HG03342 (cell line): ENCODE results near the gene PDE1C.

Experiments used
- ATAC-seq: cut with Tn5 transposase; IDR thresholded peaks from one replicate; pipeline ENCODE4 v1.9.1; 2021; ENCODE audit warnings: mild to moderate bottlenecking, moderate library complexity; ENCODE audit not compliant: unreplicated experiment

The PDE1C gene

GRCh38 chr7:31950091-31950755, 120.0 kb downstream of the PDE1C start:
- no peak for ATAC-seq

- ATAC-seq, result no peak
These were observed 122.2 kb downstream of the PDE1C start for GRCh38 chr7:31948029-31948428.

DNA sequence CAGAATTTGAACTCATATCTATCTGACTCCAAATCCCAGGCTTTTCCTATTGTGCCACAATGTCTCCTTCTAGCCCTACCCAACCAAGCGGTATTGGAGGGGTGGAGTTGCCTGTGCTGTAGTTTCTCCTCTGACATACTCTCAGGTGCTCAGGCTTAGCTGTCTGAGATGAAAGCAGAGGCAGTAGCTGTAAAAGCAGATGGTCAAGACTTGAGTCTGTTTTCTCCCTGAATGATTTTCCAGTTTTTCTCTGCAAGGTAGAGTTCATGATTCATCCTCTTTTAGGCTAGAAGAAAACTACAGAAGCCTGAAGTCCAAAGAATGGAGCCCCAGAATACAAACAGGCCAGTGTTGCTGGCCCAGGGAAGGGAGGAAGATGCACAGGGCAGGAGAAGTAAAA, 130.0 kb downstream of the PDE1C start:
- no peak for ATAC-seq

DNA sequence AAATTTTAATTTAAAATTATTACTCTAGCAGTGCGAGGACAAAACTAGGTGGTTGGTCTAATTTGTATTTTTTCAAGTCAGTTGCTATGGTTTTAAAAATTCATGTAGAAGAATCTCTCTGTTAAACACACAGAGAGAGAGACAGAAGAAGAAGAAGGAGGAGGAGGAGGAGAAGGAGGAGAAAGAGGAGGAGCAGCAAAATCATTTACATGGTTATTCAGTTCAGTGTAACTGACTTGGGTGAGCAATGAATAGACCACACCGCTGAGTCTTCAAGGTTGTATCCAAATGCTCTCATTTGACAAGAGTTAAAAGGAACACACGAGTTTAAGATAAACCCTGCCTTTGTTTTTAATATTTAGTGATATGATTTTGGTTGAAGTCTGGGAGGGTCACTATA, 131.1 kb downstream of the PDE1C start:
- ATAC-seq, result no peak

GRCh38 chr7:31938650-31939049, 131.6 kb downstream of the PDE1C start:
- ATAC-seq, result no peak

- no peak for ATAC-seq
These were observed 132.2 kb downstream of the PDE1C start for GRCh38 chr7:31937982-31938381.

DNA sequence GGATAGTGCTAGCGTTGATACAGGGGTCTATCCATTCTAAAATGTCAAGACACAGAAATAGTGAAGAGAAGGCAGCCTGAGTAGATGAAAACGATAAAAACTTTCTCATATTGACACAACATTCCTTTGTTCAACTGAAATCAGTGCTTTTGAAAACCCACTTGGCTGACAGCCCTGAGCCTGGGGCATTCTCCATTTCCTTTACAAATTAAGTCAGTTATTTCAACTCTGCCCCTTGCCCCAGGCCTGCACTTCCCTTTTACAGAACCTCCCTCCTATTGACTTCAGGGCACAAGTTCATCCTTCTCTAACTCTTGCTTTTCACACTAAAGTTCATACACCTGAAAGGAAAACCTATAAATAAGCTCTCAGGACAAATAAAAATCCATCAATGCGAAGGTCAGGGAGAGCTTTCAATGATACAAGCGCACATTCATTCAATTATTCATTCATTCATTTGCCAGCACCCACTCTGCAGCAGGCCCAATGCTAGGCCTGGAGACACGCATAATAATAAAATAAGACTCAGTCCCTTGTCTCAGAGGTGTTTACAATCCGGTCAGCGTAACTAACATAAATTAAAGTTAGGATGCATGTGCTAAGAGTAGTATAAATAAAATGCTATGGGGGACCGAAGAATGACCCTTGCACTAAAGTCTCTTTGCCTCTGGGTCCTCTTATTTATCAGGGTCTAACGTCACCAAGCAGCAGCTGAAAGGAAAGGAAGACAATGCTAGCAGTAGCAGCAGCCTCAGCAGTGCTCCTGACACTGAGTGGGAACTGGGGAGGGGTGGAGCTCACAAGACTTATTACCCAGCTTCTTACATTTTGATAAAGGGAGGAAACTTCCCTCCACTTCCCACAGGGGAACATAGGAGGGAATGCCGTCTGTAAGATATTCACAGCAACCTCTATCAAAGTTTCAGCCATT, 134.8 kb downstream of the PDE1C start:
- ATAC-seq, result no peak

DNA sequence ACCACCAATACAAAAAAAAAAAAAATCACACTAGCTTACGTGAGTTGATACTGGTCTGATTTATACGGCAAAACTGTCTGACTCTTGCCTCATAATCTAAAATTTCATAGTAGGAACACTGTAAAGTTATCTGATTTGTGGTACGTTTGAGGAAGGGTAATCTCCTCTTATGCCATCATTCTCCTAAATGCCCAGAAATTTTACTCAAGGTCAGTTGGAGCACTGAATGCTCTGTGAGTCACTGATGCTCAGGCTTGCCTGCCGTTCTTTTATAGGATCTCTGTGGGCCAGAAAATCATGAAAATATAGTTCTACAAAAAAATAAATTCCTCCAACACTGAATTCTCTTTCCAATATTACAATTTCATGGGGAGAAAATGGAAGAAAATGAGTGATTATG, 135.7 kb downstream of the PDE1C start:
- ATAC-seq, result no peak

GRCh38 chr7:31933481-31933880, 136.7 kb downstream of the PDE1C start:
- ATAC-seq, result no peak

DNA sequence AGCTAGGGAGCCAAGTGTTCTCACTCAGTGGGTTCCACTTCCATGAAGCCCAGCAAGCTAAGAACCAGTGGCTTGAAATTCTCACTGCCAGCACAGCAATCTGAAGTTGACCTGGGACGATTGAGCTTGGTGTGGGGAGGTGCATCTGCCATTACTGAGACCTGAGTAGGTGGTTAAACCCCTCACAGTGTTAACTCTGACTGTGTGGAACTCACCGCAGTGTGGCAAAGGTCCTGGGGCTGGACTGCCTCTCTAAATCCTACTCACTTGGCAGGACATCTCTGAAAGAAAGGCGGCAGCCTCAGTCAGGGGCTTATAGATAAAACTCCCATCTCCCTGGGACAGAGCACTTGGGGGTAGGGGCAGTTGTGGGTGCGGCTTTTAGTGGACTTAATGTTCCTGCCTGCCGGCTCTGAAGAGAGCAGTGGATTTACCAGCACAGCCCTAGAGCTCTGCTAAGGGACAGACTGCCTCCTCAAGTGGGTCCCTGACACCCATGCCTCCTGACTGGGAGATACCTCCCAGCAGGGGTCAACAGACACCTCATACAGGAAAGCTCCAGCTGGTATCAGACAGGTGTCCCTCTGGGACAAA, 143.1 kb downstream of the PDE1C start:
- ATAC-seq, result no peak

DNA sequence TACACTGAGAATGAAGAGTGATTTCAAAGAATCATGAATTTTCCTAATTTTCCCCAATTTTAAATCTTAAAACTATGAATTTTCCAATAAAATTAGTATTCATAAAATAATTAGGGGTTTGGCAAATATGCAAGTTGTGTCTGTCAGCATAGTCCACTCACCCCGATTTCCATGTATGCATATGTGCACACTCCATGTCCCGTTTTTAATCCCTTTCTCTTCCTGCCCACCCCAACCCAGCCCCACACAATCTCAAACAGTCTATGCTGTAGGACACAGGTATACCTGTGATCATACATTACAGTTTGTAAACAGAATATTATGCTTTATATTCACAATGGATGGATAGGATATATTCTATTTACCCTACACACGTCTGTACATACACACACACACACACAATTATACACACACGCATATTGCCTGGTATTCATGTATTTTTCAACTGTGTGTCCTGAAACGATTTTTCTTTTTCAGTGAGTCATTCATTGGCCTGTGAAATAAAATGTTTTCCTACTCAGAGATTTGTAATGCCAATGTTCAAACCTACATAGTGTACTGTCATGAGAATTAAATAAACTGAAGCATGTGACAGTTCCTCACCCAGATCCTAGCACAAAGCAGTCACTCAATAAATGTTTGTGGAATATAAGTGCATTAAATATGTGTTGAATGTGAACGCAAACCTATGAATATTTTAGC, 144.3 kb downstream of the PDE1C start:
- no peak for ATAC-seq

- ATAC-seq, result no peak
These were observed 146.0 kb downstream of the PDE1C start for GRCh38 chr7:31924251-31924650.

- no peak for ATAC-seq
These were observed 147.4 kb downstream of the PDE1C start for GRCh38 chr7:31922848-31923247.

DNA sequence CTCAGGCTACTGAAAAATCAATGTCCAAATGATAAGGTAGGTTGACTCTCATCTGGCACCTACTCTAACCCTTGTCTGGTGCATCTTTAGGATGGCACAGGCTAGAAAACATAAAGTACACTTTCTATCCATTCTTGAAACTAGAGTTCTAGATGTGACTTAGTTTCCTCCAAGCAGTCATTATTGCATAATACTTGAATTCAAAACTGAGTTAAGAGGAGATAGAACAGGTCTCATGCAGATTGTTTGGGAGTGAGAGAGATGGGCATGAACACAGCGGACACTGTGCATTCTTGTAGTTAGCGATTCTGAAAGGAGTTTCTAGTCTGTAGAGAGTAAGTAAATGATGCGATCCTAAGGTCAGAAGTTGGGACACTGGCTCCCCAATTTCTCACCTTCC, 149.2 kb downstream of the PDE1C start:
- no peak for ATAC-seq

- ATAC-seq, result no peak
These were observed 150.4 kb downstream of the PDE1C start for GRCh38 chr7:31919678-31920369.

- no peak for ATAC-seq
These were observed 151.4 kb downstream of the PDE1C start for GRCh38 chr7:31918706-31919393.

GRCh38 chr7:31917256-31917655, 153.0 kb downstream of the PDE1C start:
- ATAC-seq, result no peak

DNA sequence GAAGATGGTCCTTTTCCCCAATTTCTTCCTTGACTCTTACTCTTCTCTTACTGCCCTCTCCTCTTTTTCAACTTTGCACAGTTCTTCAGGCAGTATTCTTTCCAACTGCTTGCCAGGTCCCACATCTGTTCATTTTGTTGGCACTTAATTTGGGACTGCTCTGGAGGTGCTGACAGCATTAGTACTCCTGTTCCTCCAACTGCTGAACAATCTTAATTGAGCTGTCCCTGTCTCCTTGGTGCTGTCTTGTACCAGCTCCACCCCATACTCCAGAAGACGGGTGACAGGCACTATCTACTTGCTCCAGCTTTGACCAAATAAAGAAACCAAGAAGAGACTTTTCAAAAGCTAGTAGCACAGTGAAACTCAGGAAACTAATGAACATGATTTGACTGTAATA, 160.0 kb downstream of the PDE1C start:
- ATAC-seq, result no peak

DNA sequence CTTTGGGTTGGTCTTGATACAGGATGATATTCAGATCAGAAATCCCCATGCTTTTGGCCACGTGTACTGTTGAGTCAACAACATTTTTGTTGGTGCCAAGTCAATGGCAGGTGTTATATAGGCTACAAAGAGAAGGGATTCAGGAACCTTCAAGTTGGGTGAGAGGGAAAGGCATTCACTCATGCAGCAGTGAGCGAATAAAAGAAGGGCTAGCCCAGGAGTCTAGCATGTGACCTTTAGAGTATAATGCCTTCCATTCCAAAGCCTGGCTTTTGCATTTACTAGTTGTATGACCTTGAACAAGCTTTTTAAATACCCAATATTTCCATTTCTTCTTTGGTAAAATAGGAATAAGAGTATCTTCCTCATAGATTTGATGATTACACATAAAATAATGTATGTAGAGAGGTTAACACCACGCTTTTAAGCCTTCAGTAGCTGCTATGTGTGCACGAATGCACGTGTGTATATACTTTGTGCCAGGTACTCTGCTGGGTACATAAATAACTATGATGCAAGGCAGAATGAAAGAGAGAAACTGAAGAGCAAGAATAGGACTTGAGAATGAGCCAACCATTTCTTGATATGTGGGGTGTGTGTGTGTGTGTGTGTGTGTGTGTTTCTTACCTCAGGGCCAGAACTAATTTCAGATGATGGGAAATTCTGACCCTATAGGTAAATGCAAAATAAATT, 163.6 kb downstream of the PDE1C start:
- no peak for ATAC-seq

DNA sequence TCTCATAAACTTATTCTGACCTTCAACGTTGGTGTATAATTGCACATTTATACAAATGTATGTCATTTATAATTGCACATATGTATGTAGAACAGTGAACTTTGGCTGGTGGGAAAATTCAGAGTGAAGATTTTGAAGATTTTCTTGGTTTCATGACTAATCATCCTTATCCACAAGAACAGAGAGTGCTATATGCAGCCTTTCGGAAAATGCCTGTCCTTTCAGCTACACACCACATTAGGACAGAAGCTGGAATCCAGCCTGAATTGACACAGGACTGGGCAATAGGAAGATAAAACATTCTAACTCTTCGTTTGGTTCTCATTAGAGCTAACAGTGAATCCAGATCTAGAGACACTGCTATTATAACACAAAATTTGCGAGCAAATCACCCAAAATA, 166.2 kb downstream of the PDE1C start:
- no peak for ATAC-seq
